Measurements from ENCODE around the gene ZNF503.

The ZNF503 gene

GRCh38 chr10:75397496-75398199, 3.9 kb downstream of the ZNF503 start:
- Histone ChIP-seq H3K4me3 (ENCODE audit: low read length) (no peak overlapping the region), H2AFZ (ENCODE audit: low read depth, low read length) (no peak overlapping the region), H3K79me2 (ENCODE audit: low read length) (no peaks in the 10 kb centered on the region), H3K4me1 (ENCODE audit: low read length) (no peaks in the 10 kb centered on the region), H3K36me3 (replicated peaks; ENCODE audit: low read depth, low read length) (no peaks in the 10 kb centered on the region), H3K9me3 (ENCODE audit: insufficient read depth, low read length) (no peaks in the 10 kb centered on the region), H3K4me2 (ENCODE audit: low read length) (no peak overlapping the region), H3K27me3 (ENCODE audit: low read depth, low read length) (no peaks in the 10 kb centered on the region), H3K27ac (ENCODE audit: low read length) (no peak overlapping the region), H3K9ac (ENCODE audit: low read length) (no peak overlapping the region), H4K20me1 (ENCODE audit: insufficient read depth, low read length) (no peaks in the 10 kb centered on the region)
- TF ChIP-seq EZH2phosphoT487 (IDR thresholded peaks at IDR 0.05; ENCODE audit: low read depth) = no peak
- TF ChIP-seq, protein P1, sequence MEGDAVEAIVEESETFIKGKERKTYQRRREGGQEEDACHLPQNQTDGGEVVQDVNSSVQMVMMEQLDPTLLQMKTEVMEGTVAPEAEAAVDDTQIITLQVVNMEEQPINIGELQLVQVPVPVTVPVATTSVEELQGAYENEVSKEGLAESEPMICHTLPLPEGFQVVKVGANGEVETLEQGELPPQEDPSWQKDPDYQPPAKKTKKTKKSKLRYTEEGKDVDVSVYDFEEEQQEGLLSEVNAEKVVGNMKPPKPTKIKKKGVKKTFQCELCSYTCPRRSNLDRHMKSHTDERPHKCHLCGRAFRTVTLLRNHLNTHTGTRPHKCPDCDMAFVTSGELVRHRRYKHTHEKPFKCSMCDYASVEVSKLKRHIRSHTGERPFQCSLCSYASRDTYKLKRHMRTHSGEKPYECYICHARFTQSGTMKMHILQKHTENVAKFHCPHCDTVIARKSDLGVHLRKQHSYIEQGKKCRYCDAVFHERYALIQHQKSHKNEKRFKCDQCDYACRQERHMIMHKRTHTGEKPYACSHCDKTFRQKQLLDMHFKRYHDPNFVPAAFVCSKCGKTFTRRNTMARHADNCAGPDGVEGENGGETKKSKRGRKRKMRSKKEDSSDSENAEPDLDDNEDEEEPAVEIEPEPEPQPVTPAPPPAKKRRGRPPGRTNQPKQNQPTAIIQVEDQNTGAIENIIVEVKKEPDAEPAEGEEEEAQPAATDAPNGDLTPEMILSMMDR (IDR thresholded peaks at IDR 0.05; ENCODE audit: low read depth, low read length) = no peak

GRCh38 chr10:75396631-75397495, 4.7 kb downstream of the ZNF503 start:
- no peaks in the 10 kb centered on the region for H3K27me3 ChIP-seq (ENCODE audit: low read depth, low read length)
- no peak overlapping the region for H3K4me2 ChIP-seq (ENCODE audit: low read length)
- H3K4me1 ChIP-seq (ENCODE audit: low read length) = no peaks in the 10 kb centered on the region
- H3K27ac ChIP-seq (ENCODE audit: low read length) = no peak overlapping the region
- H3K36me3 ChIP-seq (replicated peaks; ENCODE audit: low read depth, low read length) = no peaks in the 10 kb centered on the region
- no peaks in the 10 kb centered on the region for H4K20me1 ChIP-seq (ENCODE audit: insufficient read depth, low read length)
- no peak for TF ChIP-seq EZH2phosphoT487 (IDR thresholded peaks at IDR 0.05; ENCODE audit: low read depth)
- TF ChIP-seq, protein P1 (IDR thresholded peaks at IDR 0.05; ENCODE audit: low read depth, low read length) = no peak
- H3K9me3 ChIP-seq (ENCODE audit: insufficient read depth, low read length) = no peaks in the 10 kb centered on the region
- H3K9ac ChIP-seq (ENCODE audit: low read length) = no peak overlapping the region
- no peak overlapping the region for H3K4me3 ChIP-seq (ENCODE audit: low read length)
- no peak overlapping the region for H2AFZ ChIP-seq (ENCODE audit: low read depth, low read length)
- no peaks in the 10 kb centered on the region for H3K79me2 ChIP-seq (ENCODE audit: low read length)

DNA sequence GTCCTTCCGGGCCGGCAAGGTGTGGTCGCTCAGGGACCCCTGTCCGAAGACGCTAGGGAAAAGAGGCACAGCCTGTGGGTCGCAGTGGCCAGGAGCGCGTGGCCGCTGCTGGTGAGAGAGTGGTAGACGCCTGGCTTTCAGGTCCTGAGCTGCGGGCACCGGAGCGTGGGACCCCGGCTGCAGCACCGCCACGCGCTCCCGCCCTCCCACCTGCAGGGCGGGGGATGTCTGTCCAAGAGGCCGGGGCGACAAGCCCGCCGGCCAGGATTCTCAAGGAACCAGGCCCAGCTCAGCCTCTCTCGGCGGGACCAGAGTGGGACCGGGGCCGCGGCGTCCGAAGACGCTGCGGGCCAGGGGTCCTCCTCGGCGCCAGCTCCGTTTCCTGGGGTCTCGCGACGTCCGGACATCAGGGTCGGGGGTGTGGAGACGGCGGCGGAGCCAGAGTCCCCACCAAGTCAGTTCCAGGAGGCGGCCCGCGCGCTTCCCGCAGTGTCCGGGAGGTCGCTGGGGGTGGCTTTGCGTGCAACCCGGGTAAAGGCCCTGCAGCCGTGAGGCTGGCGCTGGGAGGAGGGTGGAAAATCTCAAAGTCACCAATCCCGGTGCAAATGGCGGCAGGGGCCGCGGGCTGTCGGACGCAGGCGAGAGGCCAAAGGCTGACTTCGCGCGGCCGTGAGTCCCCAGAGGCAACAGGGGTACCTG, 5.5 kb downstream of the ZNF503 start:
- Histone ChIP-seq H4K20me1 (ENCODE audit: insufficient read depth, low read length) (no peaks in the 10 kb centered on the region), H3K9me3 (ENCODE audit: insufficient read depth, low read length) (no peaks in the 10 kb centered on the region), H3K79me2 (ENCODE audit: low read length) (no peaks in the 10 kb centered on the region), H2AFZ (ENCODE audit: low read depth, low read length) (no peak overlapping the region), H3K4me3 (ENCODE audit: low read length) (no peak overlapping the region), H3K9ac (ENCODE audit: low read length) (no peak overlapping the region), H3K4me2 (ENCODE audit: low read length) (no peak overlapping the region), H3K4me1 (ENCODE audit: low read length) (no peaks in the 10 kb centered on the region), H3K27ac (ENCODE audit: low read length) (no peak overlapping the region), H3K36me3 (replicated peaks; ENCODE audit: low read depth, low read length) (no peaks in the 10 kb centered on the region), H3K27me3 (ENCODE audit: low read depth, low read length) (no peaks in the 10 kb centered on the region)
- TF ChIP-seq, protein P1 (IDR thresholded peaks at IDR 0.05; ENCODE audit: low read depth, low read length) = no peak
- no peak for TF ChIP-seq EZH2phosphoT487 (IDR thresholded peaks at IDR 0.05; ENCODE audit: low read depth)

Measured in OCI-LY3 (cell line).